H9 (cell line): Measurements from ENCODE around the gene VWA3A. TPM values are rescaled to one million over a fixed set of nuclear protein-coding genes. Genes with fewer than 3 reads are reported as not detected.

Experiments
- DNase-seq: peaks from one replicate; pipeline ENCODE4 v3.0.0-alpha.2; 2017
- H2AFZ ChIP-seq: one replicate; pipeline ENCODE4 v1.6.1; 2013; ENCODE audit warnings: mild to moderate bottlenecking, low read length, control low read depth, moderate library complexity
- H2AK5ac ChIP-seq: 2 replicates; pipeline ENCODE4 v1.6.1; 2013; ENCODE audit warnings: low read length, control low read depth, mixed read lengths; ENCODE audit not compliant: insufficient read length
- H2BK120ac ChIP-seq: one replicate; pipeline ENCODE4 v1.6.1; 2013; ENCODE audit warnings: low read depth, mild to moderate bottlenecking, low read length, control low read depth, inconsistent platforms; ENCODE audit not compliant: poor library complexity, severe bottlenecking
- H2BK12ac ChIP-seq: 2 replicates; pipeline ENCODE4 v1.6.1; 2013; ENCODE audit warnings: low read length, control low read depth, mixed read lengths, low read depth; ENCODE audit not compliant: insufficient read length
- H2BK15ac ChIP-seq: 2 replicates; pipeline ENCODE4 v1.6.1; 2013; ENCODE audit warnings: low read depth, low read length, control low read depth
- H2BK20ac ChIP-seq: one replicate; pipeline ENCODE4 v1.6.1; 2013; ENCODE audit warnings: low read depth, mild to moderate bottlenecking, low read length, control low read depth, inconsistent platforms; ENCODE audit not compliant: poor library complexity, severe bottlenecking
- H2BK5ac ChIP-seq: 2 replicates; pipeline ENCODE4 v1.6.1; 2013; ENCODE audit warnings: low read length, control low read depth, mixed read lengths; ENCODE audit not compliant: insufficient read length
- H3K14ac ChIP-seq: 2 replicates; pipeline ENCODE4 v1.6.1; 2013; ENCODE audit warnings: low read length, control low read depth; ENCODE audit not compliant: insufficient read depth
- H3K18ac ChIP-seq: 2 replicates; pipeline ENCODE4 v1.6.1; 2013; ENCODE audit warnings: low read depth, mild to moderate bottlenecking, mixed read lengths, low read length, control low read depth; ENCODE audit not compliant: insufficient read length
- H3K23ac ChIP-seq: 2 replicates; pipeline ENCODE4 v1.6.1; 2013; ENCODE audit warnings: low read length, control low read depth, mixed read lengths, low read depth; ENCODE audit not compliant: insufficient read length
- H3K23me2 ChIP-seq: 2 replicates; pipeline ENCODE4 v1.6.1; 2013; ENCODE audit warnings: low read depth, mild to moderate bottlenecking, mixed read lengths, low read length, control low read depth; ENCODE audit not compliant: insufficient read length, poor library complexity, severe bottlenecking
- H3K27ac ChIP-seq: 2 replicates; pipeline ENCODE4 v1.5.1; 2013; ENCODE audit warnings: low read length, control low read depth, mixed read lengths, low read depth; ENCODE audit not compliant: insufficient read length
- H3K27me3 ChIP-seq: 2 replicates; pipeline ENCODE4 v1.6.1; 2013; ENCODE audit warnings: low read length, control low read depth, inconsistent platforms; ENCODE audit not compliant: insufficient read depth
- H3K4ac ChIP-seq: 2 replicates; pipeline ENCODE4 v1.6.1; 2013; ENCODE audit warnings: low read depth, mild to moderate bottlenecking, control low read depth, inconsistent platforms, low read length, moderate library complexity
- H3K4me1 ChIP-seq: 2 replicates; pipeline ENCODE4 v1.6.1; 2013; ENCODE audit warnings: low read length, control low read depth, inconsistent platforms; ENCODE audit not compliant: insufficient read depth
- H3K4me2 ChIP-seq: 2 replicates; pipeline ENCODE4 v1.6.1; 2013; ENCODE audit warnings: low read length, control low read depth, mixed read lengths; ENCODE audit not compliant: insufficient read length, insufficient read depth
- H3K56ac ChIP-seq: 2 replicates; pipeline ENCODE4 v1.6.1; 2013; ENCODE audit warnings: low read depth, mild to moderate bottlenecking, mixed read lengths, low read length, control low read depth; ENCODE audit not compliant: insufficient read length
- H3K79me1 ChIP-seq: 2 replicates; pipeline ENCODE4 v1.6.1; 2013; ENCODE audit warnings: low read depth, mild to moderate bottlenecking, moderate library complexity, low read length, control low read depth, inconsistent platforms; ENCODE audit not compliant: insufficient read depth, poor library complexity, severe bottlenecking
- H3K79me2 ChIP-seq: 2 replicates; pipeline ENCODE4 v1.6.1; 2013; ENCODE audit warnings: low read length, control low read depth, inconsistent platforms; ENCODE audit not compliant: insufficient read depth
- H3K9ac ChIP-seq: 2 replicates; pipeline ENCODE4 v1.6.1; 2013; ENCODE audit warnings: low read length, control low read depth, mixed read lengths; ENCODE audit not compliant: insufficient read length; ENCODE audit errors: extremely low read depth
- H3K9me3 ChIP-seq: one replicate; pipeline ENCODE4 v1.6.1; 2013; ENCODE audit warnings: low read depth, low read length, inconsistent platforms; ENCODE audit not compliant: control insufficient read depth
- H3T11ph ChIP-seq: one replicate; pipeline ENCODE4 v1.6.1; 2013; ENCODE audit warnings: mild to moderate bottlenecking, low read length, control low read depth, inconsistent platforms
- H4K20me1 ChIP-seq: one replicate; pipeline ENCODE4 v1.6.1; 2013; ENCODE audit not compliant: control insufficient read depth, insufficient read length, insufficient read depth
- H4K5ac ChIP-seq: 2 replicates; pipeline ENCODE4 v1.6.1; 2013; ENCODE audit warnings: low read depth, mild to moderate bottlenecking, mixed read lengths, low read length, control low read depth; ENCODE audit not compliant: insufficient read length
- H4K8ac ChIP-seq: replicated peaks from 2 replicates; pipeline ENCODE4 v1.6.1; 2013; ENCODE audit warnings: low read length, control low read depth, mixed read lengths, low read depth; ENCODE audit not compliant: insufficient read length
- H4K91ac ChIP-seq: 2 replicates; pipeline ENCODE4 v1.6.1; 2013; ENCODE audit warnings: low read depth, mild to moderate bottlenecking, moderate library complexity, mixed read lengths, low read length, control low read depth; ENCODE audit not compliant: insufficient read length
- H3K27ac Mint-ChIP-seq, 3 experiments: 2 replicates in 2 of 3; 3 replicates in 1 of 3; pipeline ENCODE4 v1.8.0; 2020 to 2021; ENCODE audit warnings: mixed read lengths in 3 of 3, mild to moderate bottlenecking in 1 of 3, moderate library complexity in 1 of 3
- H3K27me3 Mint-ChIP-seq: 2 replicates; pipeline ENCODE4 v1.8.0; 2021; ENCODE audit warnings: low read depth, mild to moderate bottlenecking, moderate library complexity, mixed read lengths
- H3K36me3 Mint-ChIP-seq, 3 experiments: 2 replicates in 2 of 3; 3 replicates in 1 of 3; pipeline ENCODE4 v1.8.0; 2020 to 2021; ENCODE audit warnings: low read depth in 3 of 3, mixed read lengths in 3 of 3; ENCODE audit not compliant: insufficient read depth in 1 of 3
- H3K4me1 Mint-ChIP-seq, 2 experiments: 2 replicates each; pipeline ENCODE4 v1.8.0; 2020; ENCODE audit warnings: mixed read lengths in 2 of 2
- H3K4me3 Mint-ChIP-seq, 2 experiments: 2 replicates in 1 of 2; 3 replicates in 1 of 2; pipeline ENCODE4 v1.8.0; 2020 to 2021; ENCODE audit warnings: mild to moderate bottlenecking in 2 of 2, mixed read lengths in 2 of 2, moderate library complexity in 1 of 2
- H3K9me3 Mint-ChIP-seq, 2 experiments: 2 replicates in 1 of 2; 3 replicates in 1 of 2; pipeline ENCODE4 v1.8.0; 2020; ENCODE audit warnings: mild to moderate bottlenecking in 2 of 2, mixed read lengths in 2 of 2, moderate library complexity in 1 of 2
- CTCF ChIP-seq: fragments of 200-600 bp; sonication (generic); conservative IDR thresholded peaks from 3 replicates; pipeline ENCODE4 v1.8.0; 2021; ENCODE audit warnings: antibody characterized with exemption, mild to moderate bottlenecking
- WGBS: extraction: QIAGEN DNeasy Blood & Tissue Kit; methylation state at CpG from one replicate; pipeline ENCODE4 v1.1.7; 2013; ENCODE audit warnings: missing lambda C conversion rate, low lambda C conversion rate, mixed read lengths; ENCODE audit not compliant: insufficient read length; ENCODE audit errors: extremely low coverage; 5-methylcytosine and 5-hydroxymethylcytosine counted together
- total RNA-seq: library from RNA; stranded (reverse); gene quantifications from 2 replicates; pipeline ENCODE4 v1.2.1, GENCODE V29; 2021

The VWA3A gene
- total RNA-seq, 1 experiment from 2014 or later = not detected

GRCh38 chr16:22063888-22064467 is 28.4 kb upstream of the VWA3A start:
- H3K9me3 Mint-ChIP-seq = peaks cover 5 to 6% of the 10 kb centered on the region in 2 experiments; a peak in 4 of 5 replicates
- peaks cover 18 to 26% of the 10 kb centered on the region in 2 experiments for H3K4me1 Mint-ChIP-seq
- Histone ChIP-seq H3T11ph (no peak overlapping the region), H3K9me3 (no peaks in the 10 kb centered on the region), H3K4me2 (no peak overlapping the region), H3K56ac (no peak overlapping the region), H2BK20ac (no peak overlapping the region), H2BK12ac (no peak overlapping the region), H4K20me1 (no peaks in the 10 kb centered on the region), H2BK5ac (no peak overlapping the region), H3K4ac (no peak overlapping the region), H3K27me3 (no peaks in the 10 kb centered on the region), H3K14ac (no peak overlapping the region), H2BK15ac (no peak overlapping the region), H2AK5ac (no peak overlapping the region), H4K91ac (no peak overlapping the region), H2AFZ (no peak overlapping the region), H2BK120ac (no peak overlapping the region), H3K23me2 (no peaks in the 10 kb centered on the region), H3K79me2 (no peaks in the 10 kb centered on the region), H4K5ac (no peak overlapping the region), H3K79me1 (peaks cover 2% of the 10 kb centered on the region), H3K23ac (no peak overlapping the region), H3K9ac (no peak overlapping the region), H3K27ac (no peak overlapping the region), H4K8ac (no peak overlapping the region), H3K4me1 (no peaks in the 10 kb centered on the region), H3K18ac (no peak overlapping the region)
- DNase-seq = no peak
- no peak overlapping the region; a peak in 1 of 7 replicates for H3K27ac Mint-ChIP-seq
- no CpG with 5 or more reads among the region's 1 CpG for WGBS
- no peaks in the 10 kb centered on the region for H3K27me3 Mint-ChIP-seq
- no peak overlapping the region for H3K4me3 Mint-ChIP-seq
- no peak for TF ChIP-seq CTCF
- H3K36me3 Mint-ChIP-seq = peaks cover 5 to 13% (median 7%) of the 10 kb centered on the region in 3 experiments; a peak in 6 of 7 replicates
